HG03571 (cell line): ENCODE data around the gene GNL2.
"Not testable (repeated sequence)": the region's sequence is repeated elsewhere in the genome, so short reads cannot be mapped to it uniquely, and the experiment has no call there.

Experiments used
- ATAC-seq: cut with Tn5 transposase; IDR thresholded peaks from one replicate; pipeline ENCODE4 v1.9.1; 2021; ENCODE audit not compliant: unreplicated experiment

Gene GNL2

GRCh38 chr1:37560401-37561132 lies 35.2 kb downstream of the GNL2 start:
- ATAC-seq = no peak

- ATAC-seq = not testable (repeated sequence)
Measured at GRCh38 chr1:37559957-37560379, 35.8 kb downstream of the GNL2 start.

- ATAC-seq = no peak
Measured at GRCh38 chr1:37559080-37559479, 36.7 kb downstream of the GNL2 start.

GRCh38 chr1:37558411-37558810 lies 37.3 kb downstream of the GNL2 start:
- no peak for ATAC-seq

- no peak for ATAC-seq
Measured at GRCh38 chr1:37557402-37557801, 38.3 kb downstream of the GNL2 start.

- ATAC-seq = no peak
Measured at GRCh38 chr1:37556712-37557196, 39.0 kb downstream of the GNL2 start, which contains the start of gene DNALI1. Gene DNALI1 (plus strand): TSS chr1:37556940. CDS start chr1:37556995, 55 bp downstream.

- ATAC-seq = peak; percentile 74
Measured at GRCh38 chr1:37553927-37554808, 41.6 kb downstream of the GNL2 start, which contains the start of gene SNIP1. Gene SNIP1 (minus strand): TSS chr1:37554293. CDS start chr1:37554229, 64 bp downstream.

GRCh38 chr1:37553598-37553926 lies 42.2 kb downstream of the GNL2 start:
- ATAC-seq = no peak

- ATAC-seq = no peak
Measured at GRCh38 chr1:37549341-37549740, 46.4 kb downstream of the GNL2 start.

- no peak for ATAC-seq
Measured at GRCh38 chr1:37545019-37545418, 50.7 kb downstream of the GNL2 start.

- ATAC-seq = no peak
Measured at GRCh38 chr1:37544530-37544929, 51.2 kb downstream of the GNL2 start.

- no peak for ATAC-seq
Measured at GRCh38 chr1:37540036-37540785, 55.5 kb downstream of the GNL2 start.

- not testable (repeated sequence) for ATAC-seq
Measured at GRCh38 chr1:37539154-37539553, 56.6 kb downstream of the GNL2 start.

GRCh38 chr1:37537378-37537777 lies 58.4 kb downstream of the GNL2 start:
- no peak for ATAC-seq

- ATAC-seq = no peak
Measured at GRCh38 chr1:37533317-37534093, 62.2 kb downstream of the GNL2 start.

GRCh38 chr1:37532418-37533156 lies 63.1 kb downstream of the GNL2 start:
- not testable (repeated sequence) for ATAC-seq

- not testable (repeated sequence) for ATAC-seq
Measured at GRCh38 chr1:37529888-37530287, 65.8 kb downstream of the GNL2 start.

GRCh38 chr1:37519613-37520012 lies 76.1 kb downstream of the GNL2 start:
- no peak for ATAC-seq

GRCh38 chr1:37518929-37519328 lies 76.8 kb downstream of the GNL2 start:
- ATAC-seq = not testable (repeated sequence)

- ATAC-seq = not testable (repeated sequence)
Measured at GRCh38 chr1:37518241-37518640, 77.5 kb downstream of the GNL2 start.
